AG09319 (cell line): ENCODE results near the gene DUSP5.

ENCODE experiments used
- DNase-seq: peaks from one replicate; pipeline ENCODE4 v3.0.0-alpha.2; 2010; ENCODE audit warnings: low read depth; ENCODE audit errors: extremely low read depth
- CTCF ChIP-seq: IDR thresholded peaks from 2 replicates; pipeline ENCODE4 v1.5.1; 2011; ENCODE audit warnings: low read depth, mild to moderate bottlenecking, inconsistent platforms, low read length, moderate library complexity

Gene DUSP5

GRCh38 chr10:110483633-110484032, 14.1 kb upstream of the DUSP5 start:
- no peak for TF ChIP-seq CTCF
- no peak for DNase-seq

- no peak for DNase-seq
- TF ChIP-seq CTCF, result no peak
Observed at GRCh38 chr10:110485541-110485940, 12.2 kb upstream of the DUSP5 start.

- TF ChIP-seq CTCF, result no peak
- no peak for DNase-seq
Observed at GRCh38 chr10:110486680-110487410, 10.9 kb upstream of the DUSP5 start.

- TF ChIP-seq CTCF, result no peak
- DNase-seq, result no peak
Observed at GRCh38 chr10:110487411-110488331, 10.0 kb upstream of the DUSP5 start.

- no peak for TF ChIP-seq CTCF
- no peak for DNase-seq
Observed at GRCh38 chr10:110488332-110488681, 9.4 kb upstream of the DUSP5 start.

- TF ChIP-seq CTCF, result no peak
- DNase-seq, result no peak
Observed at GRCh38 chr10:110488940-110489339, 8.8 kb upstream of the DUSP5 start.

- no peak for DNase-seq
- no peak for TF ChIP-seq CTCF
Observed at GRCh38 chr10:110490640-110491039, 7.1 kb upstream of the DUSP5 start.
